Measurements from ENCODE around the gene MB. TPM values are rescaled to one million over a fixed set of nuclear protein-coding genes. Genes with fewer than 3 reads are reported as not detected.

The MB gene
- total RNA-seq, 4 donors from 2014 or later, result 7,153 to 19,373 (median 11,028) TPM

GRCh38 chr22:35634943-35635540 lies 17.9 kb upstream of the MB start:
- intact Hi-C loops (cut with DNase I; ENCODE audit: low total_unique reads), result no loop called here
- in situ Hi-C loops (cut with MboI; ENCODE audit: low sequenced_read_pairs in 4 of 4), result loop anchor here in 3 of 4 donors (5.0 to 25.0 kb wide), 4 partner anchors 100 to 490 kb away; no protein-coding TSS in a partner anchor
- no peak overlapping the region for H3K4me3 ChIP-seq
- H3K4me1 ChIP-seq, result peaks cover 18 to 19% of the 10 kb centered on the region in 2 donors
- H3K27ac ChIP-seq, result no peak overlapping the region
- ATAC-seq (no peak), DNase-seq (no peak)
- H3K9me3 ChIP-seq, result no peaks in the 10 kb centered on the region
- no peaks in the 10 kb centered on the region for H3K36me3 ChIP-seq
- TF ChIP-seq POLR2A (IDR thresholded peaks at IDR 0.05), result no peak
- no peak for TF ChIP-seq CTCF (IDR thresholded peaks at IDR 0.05 in 4 of 5, conservative IDR thresholded peaks at IDR 0.05 in 1 of 5)
- no peaks in the 10 kb centered on the region for H3K27me3 ChIP-seq

- H3K4me1 ChIP-seq, result peaks cover 15 to 17% of the 10 kb centered on the region in 2 donors
Measured at GRCh38 chr22:35634015-35634414, 16.9 kb upstream of the MB start.

GRCh38 chr22:35633520-35633919 lies 16.4 kb upstream of the MB start:
- Histone ChIP-seq H3K9me3 (no peaks in the 10 kb centered on the region), H3K27ac (no peak overlapping the region), H3K4me1 (peaks cover 10 to 12% of the 10 kb centered on the region in 2 donors), H3K27me3 (no peaks in the 10 kb centered on the region), H3K4me3 (no peak overlapping the region), H3K36me3 (no peaks in the 10 kb centered on the region)
- TF ChIP-seq POLR2A (IDR thresholded peaks at IDR 0.05) (no peak), CTCF (IDR thresholded peaks at IDR 0.05 in 4 of 5, conservative IDR thresholded peaks at IDR 0.05 in 1 of 5) (no peak)
- in situ Hi-C loops (cut with MboI; ENCODE audit: low sequenced_read_pairs in 4 of 4), result loop anchor here in 3 of 4 donors (10.0 to 25.0 kb wide), 3 partner anchors 101 to 491 kb away; no protein-coding TSS in a partner anchor
- ATAC-seq, result no peak
- no peak for DNase-seq
- intact Hi-C loops (cut with DNase I; ENCODE audit: low total_unique reads), result no loop called here

More at GRCh38 chr22:35634015-35634414, 16.9 kb upstream of the MB start:
- H3K27ac ChIP-seq, result no peak overlapping the region
- no peaks in the 10 kb centered on the region for H3K9me3 ChIP-seq
- H3K27me3 ChIP-seq, result no peaks in the 10 kb centered on the region
- intact Hi-C loops (cut with DNase I; ENCODE audit: low total_unique reads), result no loop called here
- ATAC-seq (no peak), DNase-seq (no peak)
- TF ChIP-seq POLR2A (IDR thresholded peaks at IDR 0.05), result no peak
- TF ChIP-seq CTCF (IDR thresholded peaks at IDR 0.05 in 4 of 5, conservative IDR thresholded peaks at IDR 0.05 in 1 of 5), result no peak
- H3K4me3 ChIP-seq, result no peak overlapping the region
- in situ Hi-C loops (cut with MboI; ENCODE audit: low sequenced_read_pairs in 4 of 4), result loop anchor here in 3 of 4 donors (10.0 to 25.0 kb wide), 3 partner anchors 101 to 491 kb away; no protein-coding TSS in a partner anchor
- no peaks in the 10 kb centered on the region for H3K36me3 ChIP-seq

GRCh38 chr22:35632935-35633334 lies 15.8 kb upstream of the MB start:
- Histone ChIP-seq H3K4me1 (peaks cover 6% of the 10 kb centered on the region in 2 donors), H3K36me3 (no peaks in the 10 kb centered on the region), H3K27me3 (no peaks in the 10 kb centered on the region), H3K27ac (no peak overlapping the region), H3K4me3 (no peak overlapping the region), H3K9me3 (no peaks in the 10 kb centered on the region)
- intact Hi-C loops (cut with DNase I; ENCODE audit: low total_unique reads) (no loop called here), in situ Hi-C loops (cut with MboI; ENCODE audit: low sequenced_read_pairs in 4 of 4) (loop anchor here in 3 of 4 donors (10.0 to 25.0 kb wide), 3 partner anchors 102 to 492 kb away; no protein-coding TSS in a partner anchor)
- DNase-seq (no peak), ATAC-seq (no peak)
- no peak for TF ChIP-seq CTCF (IDR thresholded peaks at IDR 0.05 in 4 of 5, conservative IDR thresholded peaks at IDR 0.05 in 1 of 5)
- TF ChIP-seq POLR2A (IDR thresholded peaks at IDR 0.05), result no peak
